Measurements from ENCODE around the gene CR1.

- TF ChIP-seq POLR2AphosphoS5 (IDR thresholded peaks at IDR 0.05; ENCODE audit: low read depth, low read length) (no peak), CHD2 (IDR thresholded peaks at IDR 0.05; ENCODE audit: low read length) (no peak), BRCA1 (IDR thresholded peaks at IDR 0.05; ENCODE audit: low read depth, low read length) (no peak), TAF1 (IDR thresholded peaks at IDR 0.05; ENCODE audit: low read depth, low read length) (no peak), CTCF (IDR thresholded peaks at IDR 0.05; ENCODE audit: control extremely low read depth in 1 of 3, insufficient read depth in 1 of 3, low read depth in 1 of 3, low read length in 3 of 3) (no peak), GABPA (IDR thresholded peaks at IDR 0.05; ENCODE audit: borderline replicate concordance, insufficient read depth, low read length) (no peak), ATF2 (IDR thresholded peaks at IDR 0.05; ENCODE audit: low read length) (no peak), NRF1 (IDR thresholded peaks at IDR 0.05; ENCODE audit: low read depth, low read length) (no peak), CREB1 (IDR thresholded peaks at IDR 0.05) (no peak), POLR2A (IDR thresholded peaks at IDR 0.05; ENCODE audit: control extremely low read depth in 1 of 2, low read depth in 2 of 2, low read length in 2 of 2) (no peak), YY1 (IDR thresholded peaks at IDR 0.05; ENCODE audit: low read depth, low read length) (no peak), JUND (IDR thresholded peaks at IDR 0.05; ENCODE audit: low read length) (no peak)
Measured at GRCh38 chr1:207502726-207503125, 6.8 kb downstream of the CR1 start.
